ENCODE data around the gene RAB1A.

The RAB1A gene

GRCh38 chr2:65043001-65043400 lies 86.9 kb downstream of the RAB1A start:
- no peak for DNase-seq (ENCODE audit: low read depth)
- H3K4me3 ChIP-seq (ENCODE audit: low read depth, low read length), result no peak overlapping the region
- TF ChIP-seq CTCF (conservative IDR thresholded peaks at IDR 0.05; ENCODE audit: low read depth, low read length), result no peak

GRCh38 chr2:65040400-65041261 lies 89.3 kb downstream of the RAB1A start:
- peak; percentile 98 for TF ChIP-seq CTCF (conservative IDR thresholded peaks at IDR 0.05; ENCODE audit: low read depth, low read length)
- H3K4me3 ChIP-seq (ENCODE audit: low read depth, low read length), result peak overlapping the region; percentile 28
- DNase-seq (ENCODE audit: low read depth), result peak; percentile 92

- H3K4me3 ChIP-seq (ENCODE audit: low read depth, low read length), result no peak overlapping the region
- no peak for TF ChIP-seq CTCF (conservative IDR thresholded peaks at IDR 0.05; ENCODE audit: low read depth, low read length)
- DNase-seq (ENCODE audit: low read depth), result no peak
Observed at GRCh38 chr2:65039640-65040039, 90.3 kb downstream of the RAB1A start.

- no peak for TF ChIP-seq CTCF (conservative IDR thresholded peaks at IDR 0.05; ENCODE audit: low read depth, low read length)
- H3K4me3 ChIP-seq (ENCODE audit: low read depth, low read length), result no peak overlapping the region
- DNase-seq (ENCODE audit: low read depth), result no peak
Observed at GRCh38 chr2:65037178-65037577, 92.7 kb downstream of the RAB1A start.
